NCI-H1105 (cell line): ENCODE results near the gene PDLIM5.
"Not testable (repeated sequence)": the region's sequence is repeated elsewhere in the genome, so short reads cannot be mapped to it uniquely, and the experiment has no call there.

Experiments
- DNase-seq: peaks from one replicate; lab custom pipeline; 2025; lab: John Stamatoyannopoulos, UW

The PDLIM5 gene

GRCh38 chr4:94603170-94603747, 151.5 kb downstream of the PDLIM5 start:
- no peak for DNase-seq

- DNase-seq = no peak
Observed at GRCh38 chr4:94605241-94605805, 153.6 kb downstream of the PDLIM5 start.

- no peak for DNase-seq
Observed at GRCh38 chr4:94610145-94610544, 158.4 kb downstream of the PDLIM5 start.

GRCh38 chr4:94613248-94613647, 161.5 kb downstream of the PDLIM5 start:
- DNase-seq = no peak

- DNase-seq = no peak
Observed at GRCh38 chr4:94615451-94615850, 163.7 kb downstream of the PDLIM5 start.

- no peak for DNase-seq
Observed at GRCh38 chr4:94621491-94622080, 169.8 kb downstream of the PDLIM5 start.

GRCh38 chr4:94623126-94623911, 171.6 kb downstream of the PDLIM5 start:
- no peak for DNase-seq

- no peak for DNase-seq
Observed at GRCh38 chr4:94626942-94627341, 175.2 kb downstream of the PDLIM5 start.

- not testable (repeated sequence) for DNase-seq
Observed at GRCh38 chr4:94629058-94629457, 177.3 kb downstream of the PDLIM5 start.

- no peak for DNase-seq
Observed at GRCh38 chr4:94629837-94630236, 178.1 kb downstream of the PDLIM5 start.

GRCh38 chr4:94634271-94634670, 182.5 kb downstream of the PDLIM5 start:
- DNase-seq = no peak

- no peak for DNase-seq
Observed at GRCh38 chr4:94635177-94635576, 183.4 kb downstream of the PDLIM5 start.

- no peak for DNase-seq
Observed at GRCh38 chr4:94636004-94636403, 184.3 kb downstream of the PDLIM5 start.

GRCh38 chr4:94639298-94639697, 187.6 kb downstream of the PDLIM5 start:
- DNase-seq = no peak

GRCh38 chr4:94640151-94640550, 188.4 kb downstream of the PDLIM5 start:
- no peak for DNase-seq

- DNase-seq = no peak
Observed at GRCh38 chr4:94641702-94642560, 190.2 kb downstream of the PDLIM5 start.

GRCh38 chr4:94642561-94642866, 190.8 kb downstream of the PDLIM5 start:
- DNase-seq = no peak

GRCh38 chr4:94648699-94649098, 197.0 kb downstream of the PDLIM5 start:
- no peak for DNase-seq

- DNase-seq = no peak
Observed at GRCh38 chr4:94649381-94650133, 197.8 kb downstream of the PDLIM5 start.

- no peak for DNase-seq
Observed at GRCh38 chr4:94650134-94650495, 198.4 kb downstream of the PDLIM5 start.

GRCh38 chr4:94650690-94651089, 198.9 kb downstream of the PDLIM5 start:
- DNase-seq = no peak
